H9 (cell line): ENCODE data around the gene FOXA2. TPM values are rescaled to one million over a fixed set of nuclear protein-coding genes. Genes with fewer than 3 reads are reported as not detected.

Source experiments
- DNase-seq: peaks from one replicate; pipeline ENCODE4 v3.0.0-alpha.2; 2017
- H2AFZ ChIP-seq: one replicate; pipeline ENCODE4 v1.6.1; 2013; ENCODE audit warnings: mild to moderate bottlenecking, low read length, control low read depth, moderate library complexity
- H2AK5ac ChIP-seq: 2 replicates; pipeline ENCODE4 v1.6.1; 2013; ENCODE audit warnings: low read length, control low read depth, mixed read lengths; ENCODE audit not compliant: insufficient read length
- H2BK120ac ChIP-seq: one replicate; pipeline ENCODE4 v1.6.1; 2013; ENCODE audit warnings: low read depth, mild to moderate bottlenecking, low read length, control low read depth, inconsistent platforms; ENCODE audit not compliant: poor library complexity, severe bottlenecking
- H2BK12ac ChIP-seq: 2 replicates; pipeline ENCODE4 v1.6.1; 2013; ENCODE audit warnings: low read length, control low read depth, mixed read lengths, low read depth; ENCODE audit not compliant: insufficient read length
- H2BK15ac ChIP-seq: 2 replicates; pipeline ENCODE4 v1.6.1; 2013; ENCODE audit warnings: low read depth, low read length, control low read depth
- H2BK20ac ChIP-seq: one replicate; pipeline ENCODE4 v1.6.1; 2013; ENCODE audit warnings: low read depth, mild to moderate bottlenecking, low read length, control low read depth, inconsistent platforms; ENCODE audit not compliant: poor library complexity, severe bottlenecking
- H2BK5ac ChIP-seq: 2 replicates; pipeline ENCODE4 v1.6.1; 2013; ENCODE audit warnings: low read length, control low read depth, mixed read lengths; ENCODE audit not compliant: insufficient read length
- H3K14ac ChIP-seq: 2 replicates; pipeline ENCODE4 v1.6.1; 2013; ENCODE audit warnings: low read length, control low read depth; ENCODE audit not compliant: insufficient read depth
- H3K18ac ChIP-seq: 2 replicates; pipeline ENCODE4 v1.6.1; 2013; ENCODE audit warnings: low read depth, mild to moderate bottlenecking, mixed read lengths, low read length, control low read depth; ENCODE audit not compliant: insufficient read length
- H3K23ac ChIP-seq: 2 replicates; pipeline ENCODE4 v1.6.1; 2013; ENCODE audit warnings: low read length, control low read depth, mixed read lengths, low read depth; ENCODE audit not compliant: insufficient read length
- H3K23me2 ChIP-seq: 2 replicates; pipeline ENCODE4 v1.6.1; 2013; ENCODE audit warnings: low read depth, mild to moderate bottlenecking, mixed read lengths, low read length, control low read depth; ENCODE audit not compliant: insufficient read length, poor library complexity, severe bottlenecking
- H3K27ac ChIP-seq: 2 replicates; pipeline ENCODE4 v1.5.1; 2013; ENCODE audit warnings: low read length, control low read depth, mixed read lengths, low read depth; ENCODE audit not compliant: insufficient read length
- H3K27me3 ChIP-seq: 2 replicates; pipeline ENCODE4 v1.6.1; 2013; ENCODE audit warnings: low read length, control low read depth, inconsistent platforms; ENCODE audit not compliant: insufficient read depth
- H3K4ac ChIP-seq: 2 replicates; pipeline ENCODE4 v1.6.1; 2013; ENCODE audit warnings: low read depth, mild to moderate bottlenecking, control low read depth, inconsistent platforms, low read length, moderate library complexity
- H3K4me1 ChIP-seq: 2 replicates; pipeline ENCODE4 v1.6.1; 2013; ENCODE audit warnings: low read length, control low read depth, inconsistent platforms; ENCODE audit not compliant: insufficient read depth
- H3K4me2 ChIP-seq: 2 replicates; pipeline ENCODE4 v1.6.1; 2013; ENCODE audit warnings: low read length, control low read depth, mixed read lengths; ENCODE audit not compliant: insufficient read length, insufficient read depth
- H3K56ac ChIP-seq: 2 replicates; pipeline ENCODE4 v1.6.1; 2013; ENCODE audit warnings: low read depth, mild to moderate bottlenecking, mixed read lengths, low read length, control low read depth; ENCODE audit not compliant: insufficient read length
- H3K79me1 ChIP-seq: 2 replicates; pipeline ENCODE4 v1.6.1; 2013; ENCODE audit warnings: low read depth, mild to moderate bottlenecking, moderate library complexity, low read length, control low read depth, inconsistent platforms; ENCODE audit not compliant: insufficient read depth, poor library complexity, severe bottlenecking
- H3K79me2 ChIP-seq: 2 replicates; pipeline ENCODE4 v1.6.1; 2013; ENCODE audit warnings: low read length, control low read depth, inconsistent platforms; ENCODE audit not compliant: insufficient read depth
- H3K9ac ChIP-seq: 2 replicates; pipeline ENCODE4 v1.6.1; 2013; ENCODE audit warnings: low read length, control low read depth, mixed read lengths; ENCODE audit not compliant: insufficient read length; ENCODE audit errors: extremely low read depth
- H3K9me3 ChIP-seq: one replicate; pipeline ENCODE4 v1.6.1; 2013; ENCODE audit warnings: low read depth, low read length, inconsistent platforms; ENCODE audit not compliant: control insufficient read depth
- H3T11ph ChIP-seq: one replicate; pipeline ENCODE4 v1.6.1; 2013; ENCODE audit warnings: mild to moderate bottlenecking, low read length, control low read depth, inconsistent platforms
- H4K20me1 ChIP-seq: one replicate; pipeline ENCODE4 v1.6.1; 2013; ENCODE audit not compliant: control insufficient read depth, insufficient read length, insufficient read depth
- H4K5ac ChIP-seq: 2 replicates; pipeline ENCODE4 v1.6.1; 2013; ENCODE audit warnings: low read depth, mild to moderate bottlenecking, mixed read lengths, low read length, control low read depth; ENCODE audit not compliant: insufficient read length
- H4K8ac ChIP-seq: replicated peaks from 2 replicates; pipeline ENCODE4 v1.6.1; 2013; ENCODE audit warnings: low read length, control low read depth, mixed read lengths, low read depth; ENCODE audit not compliant: insufficient read length
- H4K91ac ChIP-seq: 2 replicates; pipeline ENCODE4 v1.6.1; 2013; ENCODE audit warnings: low read depth, mild to moderate bottlenecking, moderate library complexity, mixed read lengths, low read length, control low read depth; ENCODE audit not compliant: insufficient read length
- H3K27ac Mint-ChIP-seq, 3 experiments: 2 replicates in 2 of 3; 3 replicates in 1 of 3; pipeline ENCODE4 v1.8.0; 2020 to 2021; ENCODE audit warnings: mixed read lengths in 3 of 3, mild to moderate bottlenecking in 1 of 3, moderate library complexity in 1 of 3
- H3K27me3 Mint-ChIP-seq: 2 replicates; pipeline ENCODE4 v1.8.0; 2021; ENCODE audit warnings: low read depth, mild to moderate bottlenecking, moderate library complexity, mixed read lengths
- H3K36me3 Mint-ChIP-seq, 3 experiments: 2 replicates in 2 of 3; 3 replicates in 1 of 3; pipeline ENCODE4 v1.8.0; 2020 to 2021; ENCODE audit warnings: low read depth in 3 of 3, mixed read lengths in 3 of 3; ENCODE audit not compliant: insufficient read depth in 1 of 3
- H3K4me1 Mint-ChIP-seq, 2 experiments: 2 replicates each; pipeline ENCODE4 v1.8.0; 2020; ENCODE audit warnings: mixed read lengths in 2 of 2
- H3K4me3 Mint-ChIP-seq, 2 experiments: 2 replicates in 1 of 2; 3 replicates in 1 of 2; pipeline ENCODE4 v1.8.0; 2020 to 2021; ENCODE audit warnings: mild to moderate bottlenecking in 2 of 2, mixed read lengths in 2 of 2, moderate library complexity in 1 of 2
- H3K9me3 Mint-ChIP-seq, 2 experiments: 2 replicates in 1 of 2; 3 replicates in 1 of 2; pipeline ENCODE4 v1.8.0; 2020; ENCODE audit warnings: mild to moderate bottlenecking in 2 of 2, mixed read lengths in 2 of 2, moderate library complexity in 1 of 2
- CTCF ChIP-seq: fragments of 200-600 bp; sonication (generic); conservative IDR thresholded peaks from 3 replicates; pipeline ENCODE4 v1.8.0; 2021; ENCODE audit warnings: antibody characterized with exemption, mild to moderate bottlenecking
- WGBS: extraction: QIAGEN DNeasy Blood & Tissue Kit; methylation state at CpG from one replicate; pipeline ENCODE4 v1.1.7; 2013; ENCODE audit warnings: missing lambda C conversion rate, low lambda C conversion rate, mixed read lengths; ENCODE audit not compliant: insufficient read length; ENCODE audit errors: extremely low coverage; 5-methylcytosine and 5-hydroxymethylcytosine counted together
- total RNA-seq: library from RNA; stranded (reverse); gene quantifications from 2 replicates; pipeline ENCODE4 v1.2.1, GENCODE V29; 2021

FOXA2 gene
- total RNA-seq, 1 experiment from 2014 or later, result not detected

- Histone ChIP-seq H4K91ac (no peak overlapping the region), H2BK5ac (no peak overlapping the region), H3K4me2 (peak overlapping the region; percentile 54), H3K4me1 (peaks cover 5% of the 10 kb centered on the region; the same call in 1 of the 2 replicates), H3K4ac (no peak overlapping the region), H2AFZ (no peak overlapping the region), H3K9ac (no peak overlapping the region), H3K9me3 (no peaks in the 10 kb centered on the region), H2AK5ac (no peak overlapping the region), H4K8ac (no peak overlapping the region), H2BK120ac (no peak overlapping the region), H3T11ph (no peak overlapping the region), H4K5ac (no peak overlapping the region), H4K20me1 (no peaks in the 10 kb centered on the region), H2BK20ac (no peak overlapping the region), H3K18ac (no peak overlapping the region), H3K23ac (no peak overlapping the region), H3K56ac (no peak overlapping the region), H2BK12ac (no peak overlapping the region), H3K79me1 (no peaks in the 10 kb centered on the region), H3K23me2 (peaks cover 8% of the 10 kb centered on the region), H3K27me3 (peaks cover 64% of the 10 kb centered on the region), H3K79me2 (no peaks in the 10 kb centered on the region), H3K27ac (no peak overlapping the region), H3K14ac (no peak overlapping the region), H2BK15ac (no peak overlapping the region)
- peaks cover 0 to 1% (median 0%) of the 10 kb centered on the region in 3 experiments; a peak in 2 of 7 replicates for H3K36me3 Mint-ChIP-seq
- H3K4me3 Mint-ChIP-seq, result peak overlapping the region in 1 of 2 experiments; percentile 84; a peak in 3 of 5 replicates
- no CpG with 5 or more reads among the region's 47 CpGs for WGBS
- peaks cover 0 to 10% of the 10 kb centered on the region in 2 experiments; a peak in 3 of 5 replicates for H3K9me3 Mint-ChIP-seq
- no peak overlapping the region for H3K27ac Mint-ChIP-seq
- peaks cover 95% of the 10 kb centered on the region for H3K27me3 Mint-ChIP-seq
- H3K4me1 Mint-ChIP-seq, result peaks cover 30 to 47% of the 10 kb centered on the region in 2 experiments
- peak; percentile 98 for TF ChIP-seq CTCF
- peak; percentile 77 for DNase-seq
Measured at GRCh38 chr20:22586645-22587310, 2.4 kb upstream of the FOXA2 start.
